Right renal pelvis (tissue), 4 donors: Measurements from ENCODE around the gene GRID1. TPM values are rescaled to one million over a fixed set of nuclear protein-coding genes. Genes with fewer than 3 reads are reported as not detected.

ENCODE experiments used
- DNase-seq, 4 donors: peaks; one replicate each; pipeline ENCODE4 v3.0.0-alpha.2; 2013; ENCODE audit warnings: low read depth in 4 of 4, low spot score in 3 of 4, missing footprints in 1 of 4
- polyA plus RNA-seq, 4 donors: library from polyadenylated mRNA; unstranded; fragments of 120-200 nt; gene quantifications; one replicate each; pipeline ENCODE4 v1.2.1, GENCODE V29; 2013; ENCODE audit not compliant: insufficient read length in 4 of 4

Gene GRID1
- polyA plus RNA-seq, 4 donors: 1.5 to 2.3 (median 2.1) TPM

- DNase-seq: no peak
Measured at GRCh38 chr10:86371116-86371515, 4.5 kb upstream of the GRID1 start.

GRCh38 chr10:86370006-86370585 lies 3.5 kb upstream of the GRID1 start:
- DNase-seq: no peak

- no peak for DNase-seq
Measured at GRCh38 chr10:86368987-86369386, 2.4 kb upstream of the GRID1 start.

GRCh38 chr10:86368046-86368445 lies 1.5 kb upstream of the GRID1 start:
- DNase-seq: no peak

- DNase-seq: no peak
Measured at GRCh38 chr10:86367152-86367951, 757 bp upstream of the GRID1 start.

GRCh38 chr10:86366902-86367151 lies 232 bp upstream of the GRID1 start:
- DNase-seq: no peak

GRCh38 chr10:86365346-86366032 lies 1.1 kb downstream of the GRID1 start:
- no peak for DNase-seq

GRCh38 chr10:86364491-86365345 lies 1.9 kb downstream of the GRID1 start:
- DNase-seq: no peak

- no peak for DNase-seq
Measured at GRCh38 chr10:86363833-86364490, 2.6 kb downstream of the GRID1 start.

GRCh38 chr10:86363184-86363832 lies 3.3 kb downstream of the GRID1 start:
- DNase-seq: no peak

- no peak for DNase-seq
Measured at GRCh38 chr10:86362586-86363183, 3.9 kb downstream of the GRID1 start.

- DNase-seq: no peak
Measured at GRCh38 chr10:86362129-86362527, 4.5 kb downstream of the GRID1 start.

GRCh38 chr10:86361156-86362128 lies 5.2 kb downstream of the GRID1 start:
- DNase-seq: no peak

GRCh38 chr10:86360657-86361056 lies 5.9 kb downstream of the GRID1 start:
- no peak for DNase-seq

- DNase-seq: no peak
Measured at GRCh38 chr10:86359954-86360353, 6.6 kb downstream of the GRID1 start.

- no peak for DNase-seq
Measured at GRCh38 chr10:86359111-86359510, 7.5 kb downstream of the GRID1 start.

- no peak for DNase-seq
Measured at GRCh38 chr10:86357676-86358075, 8.9 kb downstream of the GRID1 start.

GRCh38 chr10:86357041-86357440 lies 9.6 kb downstream of the GRID1 start:
- no peak for DNase-seq

- no peak for DNase-seq
Measured at GRCh38 chr10:86356296-86356695, 10.3 kb downstream of the GRID1 start.
